Endothelial cell (in vitro differentiated cells): Measurements from ENCODE around the gene KIF16B. TPM values are rescaled to one million over a fixed set of nuclear protein-coding genes. Genes with fewer than 3 reads are reported as not detected.
"Not testable (repeated sequence)": the region's sequence is repeated elsewhere in the genome, so short reads cannot be mapped to it uniquely, and the experiment has no call there.

Experiments used
- DNase-seq: peaks from one replicate; pipeline ENCODE4 v3.0.0; 2021; ENCODE audit warnings: low spot score
- H3K27ac Mint-ChIP-seq: one replicate; pipeline ENCODE4 v1.8.0; 2021; ENCODE audit warnings: mixed read lengths, inconsistent platforms; ENCODE audit not compliant: unreplicated experiment
- H3K27me3 Mint-ChIP-seq: one replicate; pipeline ENCODE4 v1.8.0; 2021; ENCODE audit warnings: mild to moderate bottlenecking, moderate library complexity, mixed read lengths, inconsistent platforms; ENCODE audit not compliant: unreplicated experiment
- H3K36me3 Mint-ChIP-seq: one replicate; pipeline ENCODE4 v1.8.0; 2021; ENCODE audit warnings: mild to moderate bottlenecking, low read depth, mixed read lengths, inconsistent platforms; ENCODE audit not compliant: unreplicated experiment
- H3K4me1 Mint-ChIP-seq: one replicate; pipeline ENCODE4 v1.8.0; 2021; ENCODE audit warnings: mild to moderate bottlenecking, mixed read lengths, inconsistent platforms; ENCODE audit not compliant: unreplicated experiment
- H3K4me3 Mint-ChIP-seq: one replicate; pipeline ENCODE4 v1.8.0; 2021; ENCODE audit warnings: mild to moderate bottlenecking, mixed read lengths, inconsistent platforms; ENCODE audit not compliant: unreplicated experiment
- H3K9me3 Mint-ChIP-seq: one replicate; pipeline ENCODE4 v1.8.0; 2021; ENCODE audit warnings: mixed read lengths, inconsistent platforms; ENCODE audit not compliant: unreplicated experiment
- total RNA-seq: library from RNA; stranded (reverse); fragmentation: NEBNext Ultra II Directional; extraction: Animal tissue kit (Norgen Biotek cat#: 25700); gene quantifications from one replicate; pipeline ENCODE4 v1.2.1, GENCODE V29; 2021; ENCODE audit not compliant: unreplicated experiment
- TF ChIP-seq, protein P1 (sequence below): fragments of 200-600 bp; sonication (generic); IDR thresholded peaks from one replicate; pipeline ENCODE4 v1.5.0; 2021; ENCODE audit warnings: antibody characterized with exemption; ENCODE audit not compliant: unreplicated experiment

The KIF16B gene
- total RNA-seq, 1 donor from 2014 or later, result 10.5 TPM

DNA sequence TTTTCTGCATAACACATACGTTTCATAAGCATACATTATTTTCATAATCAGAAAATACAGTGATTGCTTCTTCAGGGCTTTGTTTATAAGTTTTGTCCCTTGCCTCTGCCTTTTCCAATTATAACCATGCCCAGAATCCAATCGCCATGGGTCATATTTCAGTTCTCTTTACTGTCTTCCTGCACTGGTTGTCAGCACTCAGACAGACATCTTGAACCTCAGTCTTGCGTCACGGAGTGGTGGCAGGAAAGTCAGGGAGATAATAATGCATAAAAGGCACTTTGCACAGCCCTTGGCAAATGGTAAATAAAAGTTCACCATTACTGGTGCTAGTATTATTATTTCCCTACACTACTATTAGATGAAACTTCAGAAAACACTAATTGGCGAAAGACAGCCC is 7.2 kb downstream of the KIF16B start:
- Mint-ChIP-seq H3K27me3 (peaks cover 2% of the 10 kb centered on the region), H3K27ac (peak overlapping the region; percentile 58), H3K4me3 (no peak overlapping the region)

DNA sequence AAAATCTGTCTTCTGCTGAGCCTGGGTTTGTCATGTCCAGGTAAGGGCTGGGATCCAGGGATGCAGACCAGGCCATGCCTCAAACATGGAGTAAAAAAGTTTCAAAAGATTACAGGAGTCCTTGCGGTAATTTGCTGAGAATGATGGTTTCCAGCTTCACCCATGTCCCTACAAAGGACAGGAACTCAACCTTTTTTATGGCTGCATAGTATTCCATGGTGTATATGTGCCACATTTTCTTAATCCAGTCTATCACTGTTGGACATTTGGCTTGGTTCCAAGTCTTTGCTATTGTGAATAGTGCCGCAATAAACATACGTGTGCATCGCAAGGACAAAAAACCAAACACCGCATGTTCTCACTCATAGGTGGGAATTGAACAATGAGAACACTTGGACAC is 9.2 kb downstream of the KIF16B start:
- H3K4me1 Mint-ChIP-seq, result peaks cover 11% of the 10 kb centered on the region
- not testable (repeated sequence) for DNase-seq, H3K4me3 Mint-ChIP-seq, H3K36me3 Mint-ChIP-seq, H3K27ac Mint-ChIP-seq, H3K27me3 Mint-ChIP-seq, H3K9me3 Mint-ChIP-seq

More for the DNA sequence above, 7.2 kb downstream of the KIF16B start:
- H3K9me3 Mint-ChIP-seq, result no peaks in the 10 kb centered on the region
- DNase-seq, result no peak
- peaks cover 11% of the 10 kb centered on the region for H3K4me1 Mint-ChIP-seq
- TF ChIP-seq, protein P1, sequence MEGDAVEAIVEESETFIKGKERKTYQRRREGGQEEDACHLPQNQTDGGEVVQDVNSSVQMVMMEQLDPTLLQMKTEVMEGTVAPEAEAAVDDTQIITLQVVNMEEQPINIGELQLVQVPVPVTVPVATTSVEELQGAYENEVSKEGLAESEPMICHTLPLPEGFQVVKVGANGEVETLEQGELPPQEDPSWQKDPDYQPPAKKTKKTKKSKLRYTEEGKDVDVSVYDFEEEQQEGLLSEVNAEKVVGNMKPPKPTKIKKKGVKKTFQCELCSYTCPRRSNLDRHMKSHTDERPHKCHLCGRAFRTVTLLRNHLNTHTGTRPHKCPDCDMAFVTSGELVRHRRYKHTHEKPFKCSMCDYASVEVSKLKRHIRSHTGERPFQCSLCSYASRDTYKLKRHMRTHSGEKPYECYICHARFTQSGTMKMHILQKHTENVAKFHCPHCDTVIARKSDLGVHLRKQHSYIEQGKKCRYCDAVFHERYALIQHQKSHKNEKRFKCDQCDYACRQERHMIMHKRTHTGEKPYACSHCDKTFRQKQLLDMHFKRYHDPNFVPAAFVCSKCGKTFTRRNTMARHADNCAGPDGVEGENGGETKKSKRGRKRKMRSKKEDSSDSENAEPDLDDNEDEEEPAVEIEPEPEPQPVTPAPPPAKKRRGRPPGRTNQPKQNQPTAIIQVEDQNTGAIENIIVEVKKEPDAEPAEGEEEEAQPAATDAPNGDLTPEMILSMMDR, result no peak
- H3K36me3 Mint-ChIP-seq, result no peaks in the 10 kb centered on the region

DNA sequence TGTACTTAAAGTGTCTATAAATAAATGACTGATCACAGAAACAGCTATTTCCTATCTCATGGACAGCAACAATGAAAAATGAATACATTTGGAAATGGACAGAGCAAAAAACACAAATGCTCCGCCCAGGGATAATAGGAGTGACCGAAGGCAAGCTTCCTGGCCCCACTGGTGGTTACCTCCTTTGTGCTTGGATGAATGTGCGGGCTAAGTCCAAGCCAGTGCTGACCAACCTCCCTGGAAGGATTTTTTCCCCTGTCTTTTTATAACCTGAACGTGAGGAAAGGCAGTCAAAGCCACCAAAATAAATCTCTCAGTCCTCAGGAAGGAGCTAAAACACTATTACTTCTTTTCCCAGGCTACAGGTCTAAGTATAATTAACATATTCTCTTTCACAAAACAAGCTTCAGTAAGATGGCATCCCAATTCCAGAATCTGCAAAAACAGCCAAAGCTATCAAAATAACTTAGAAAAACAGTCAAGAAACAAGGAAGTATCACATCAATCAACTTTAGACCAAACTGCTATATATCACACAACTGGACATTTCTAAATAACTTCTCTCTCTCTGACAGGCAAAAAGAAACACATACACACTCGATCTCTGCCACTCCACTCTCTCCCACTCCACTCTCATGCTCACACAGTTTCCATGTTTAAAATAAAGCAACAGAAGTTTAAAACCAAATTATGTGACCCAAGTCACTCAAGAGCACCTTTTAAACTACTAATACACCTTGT is 10.0 kb downstream of the KIF16B start:
- Mint-ChIP-seq H3K27ac (no peak overlapping the region), H3K36me3 (no peaks in the 10 kb centered on the region), H3K27me3 (no peaks in the 10 kb centered on the region), H3K4me1 (peaks cover 11% of the 10 kb centered on the region), H3K9me3 (no peaks in the 10 kb centered on the region), H3K4me3 (no peak overlapping the region)
- DNase-seq, result no peak
- TF ChIP-seq, protein P1, result no peak

DNA sequence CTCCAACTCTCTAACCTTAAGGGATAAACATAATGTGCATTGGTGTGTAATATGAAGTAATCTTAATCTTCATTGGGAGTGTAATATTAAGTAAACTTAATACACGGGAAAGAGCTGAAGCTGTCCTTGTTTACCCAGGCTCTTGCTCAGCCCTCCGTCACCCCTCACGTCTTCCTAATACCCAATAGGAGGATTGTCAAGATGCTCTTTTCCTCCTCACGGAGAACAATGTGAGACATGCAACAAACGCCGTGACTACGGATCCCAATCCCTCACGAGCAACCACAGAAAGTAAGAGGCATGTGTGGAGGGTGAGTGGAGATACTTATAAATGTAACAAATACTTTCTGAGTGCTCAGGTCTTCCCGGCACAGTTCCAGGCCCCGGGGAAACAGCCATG is 11.0 kb downstream of the KIF16B start:
- Mint-ChIP-seq H3K27ac (no peak overlapping the region), H3K27me3 (no peaks in the 10 kb centered on the region), H3K4me1 (peaks cover 11% of the 10 kb centered on the region), H3K9me3 (no peaks in the 10 kb centered on the region), H3K4me3 (no peak overlapping the region), H3K36me3 (no peaks in the 10 kb centered on the region)
- no peak for DNase-seq
- TF ChIP-seq, protein P1, result no peak

DNA sequence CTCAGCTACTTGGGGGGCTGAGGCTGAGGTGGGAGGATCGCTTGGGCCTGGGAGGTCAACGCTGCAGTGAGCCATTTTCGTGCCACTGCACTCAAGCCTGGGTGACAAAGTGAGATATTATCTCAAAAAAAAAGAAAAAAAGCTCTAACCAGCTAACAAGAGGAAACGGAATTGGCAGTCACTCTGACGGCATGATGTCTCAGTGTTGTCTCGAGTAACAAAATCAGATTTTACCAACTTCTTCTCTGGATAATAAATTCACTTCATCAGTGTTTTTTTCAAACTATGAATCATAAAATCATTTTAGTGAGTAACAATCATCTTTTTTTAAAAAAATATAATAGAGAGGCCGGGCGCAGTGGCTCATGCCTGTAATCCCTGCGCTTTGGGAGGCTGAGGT is 12.6 kb downstream of the KIF16B start:
- H3K4me1 Mint-ChIP-seq, result peaks cover 4% of the 10 kb centered on the region
- peaks cover 2% of the 10 kb centered on the region for H3K27me3 Mint-ChIP-seq
- no peak overlapping the region for H3K27ac Mint-ChIP-seq
- TF ChIP-seq, protein P1, result no peak
- no peak for DNase-seq
- H3K36me3 Mint-ChIP-seq, result peaks cover 5% of the 10 kb centered on the region
- no peaks in the 10 kb centered on the region for H3K9me3 Mint-ChIP-seq
- H3K4me3 Mint-ChIP-seq, result no peak overlapping the region
